Ovary (tissue), 9 donors: ENCODE measurements around the gene CMC1. TPM values are rescaled to one million over a fixed set of nuclear protein-coding genes. Genes with fewer than 3 reads are reported as not detected.

ENCODE experiments used
- DNase-seq, 5 donors: peaks; one replicate each; pipeline ENCODE4 v3.0.0-alpha.2; 2019 to 2020
- H3K27ac ChIP-seq, 2 donors: fragments of 200-600 bp; one replicate each; pipeline versions ENCODE4 v1.5.1 to v1.8.0; 2019 to 2022
- H3K27me3 ChIP-seq: fragments of 200-600 bp; one replicate; pipeline ENCODE4 v1.8.0; 2022
- H3K36me3 ChIP-seq: fragments of 200-600 bp; sonication (generic); one replicate; pipeline ENCODE4 v1.5.1; 2019
- H3K4me1 ChIP-seq: one replicate; pipeline ENCODE4 v1.8.1; 2013; ENCODE audit warnings: mild to moderate bottlenecking, moderate library complexity; ENCODE audit not compliant: insufficient read depth
- H3K4me3 ChIP-seq: fragments of 200-600 bp; sonication (generic); one replicate; pipeline ENCODE4 v1.5.1; 2017
- H3K9me3 ChIP-seq, 2 donors: fragments of 200-600 bp in 1 of 2; sonication (generic) in 1 of 2; one replicate each; pipeline versions ENCODE4 v1.5.1 to v1.8.1; 2013 to 2019; ENCODE audit warnings: mild to moderate bottlenecking in 1 of 2, moderate library complexity in 1 of 2
- EP300 ChIP-seq: sonication (generic); formaldehyde crosslinking; IDR thresholded peaks from one replicate; pipeline ENCODE4 v1.6.1; 2017; ENCODE audit warnings: antibody characterized with exemption
- POLR2A ChIP-seq: fragments of 450-650 bp; IDR thresholded peaks from one replicate; pipeline ENCODE4 v1.6.1; 2017; ENCODE audit warnings: antibody characterized with exemption, mild to moderate bottlenecking, moderate library complexity
- WGBS, 3 donors: extraction: QIAGEN DNeasy Blood & Tissue Kit in 1 of 3; methylation state at CpG; one replicate each; pipeline versions ENCODE4 v1.1.5 to v1.1.7; 2013 to 2017; 5-methylcytosine and 5-hydroxymethylcytosine counted together
- intact Hi-C, 4 donors: fragments of 100-400 bp; cut with DNase I; formaldehyde crosslinking; loops; one replicate each; pipeline versions ENCODE4 v1.11.0 to v1.15.1; 2022 to 2023
- polyA plus RNA-seq, 2 donors: library from polyadenylated mRNA; stranded (reverse); fragments of 200-250 nt in 1 of 2; fragments of 350-450 nt in 1 of 2; fragmentation: Illumina TruSeq in 1 of 2; extraction: RNeasy Lipid Tissue Mini Kit (QIAGEN cat#74804) in 1 of 2; gene quantifications; one replicate each; pipeline ENCODE4 v1.2.3, GENCODE V29; 2013 to 2014
- total RNA-seq, 7 donors: library from RNA; depleted of rRNA in 2 of 7; stranded (reverse); fragments of >200 nt in 2 of 7; fragmentation: NEBNext Ultra II Directional in 3 of 7; extraction: Animal tissue kit (Norgen Biotek cat#: 25700) in 3 of 7; gene quantifications; one replicate each; pipeline versions ENCODE4 v1.1.0 to v1.2.4, GENCODE V29; 2016 to 2023
- TF ChIP-seq, protein P1 (sequence below), 3 donors: fragments of 450-650 bp in 2 of 3; fragments of 200-600 bp in 1 of 3; IDR thresholded peaks; one replicate each; pipeline versions ENCODE4 v1.5.1 to v1.8.0; 2016 to 2022; ENCODE audit warnings: antibody characterized with exemption in 3 of 3, mild to moderate bottlenecking in 1 of 3
- donor health status: DM: no; HTN: no; CAD: no; lungs with moderate emphysema.
- donor health status: DM: no; HTN: no; CAD: no.
- donor health status: Bipolar disorder and iron deficiency.
- donor health status: DM: yes; HTN: yes; CAD: no.
- donor health status: DM: no; HTN: no; CAD: no.
- donor health status: DM: yes; HTN: yes; CAD: no.

CMC1 gene
- total and polyA plus RNA-seq, 9 donors, result 10.3 to 22.2 (median 13.4) TPM

- 90 to 94% (median 91%) methylated on average over 1 of the region's 1 CpG for WGBS, 3 donors
- Histone ChIP-seq H3K27me3 (no peaks in the 10 kb centered on the region), H3K4me3 (no peak overlapping the region)
Observed at GRCh38 chr3:28299705-28300104, 58.3 kb downstream of the CMC1 start.

DNA sequence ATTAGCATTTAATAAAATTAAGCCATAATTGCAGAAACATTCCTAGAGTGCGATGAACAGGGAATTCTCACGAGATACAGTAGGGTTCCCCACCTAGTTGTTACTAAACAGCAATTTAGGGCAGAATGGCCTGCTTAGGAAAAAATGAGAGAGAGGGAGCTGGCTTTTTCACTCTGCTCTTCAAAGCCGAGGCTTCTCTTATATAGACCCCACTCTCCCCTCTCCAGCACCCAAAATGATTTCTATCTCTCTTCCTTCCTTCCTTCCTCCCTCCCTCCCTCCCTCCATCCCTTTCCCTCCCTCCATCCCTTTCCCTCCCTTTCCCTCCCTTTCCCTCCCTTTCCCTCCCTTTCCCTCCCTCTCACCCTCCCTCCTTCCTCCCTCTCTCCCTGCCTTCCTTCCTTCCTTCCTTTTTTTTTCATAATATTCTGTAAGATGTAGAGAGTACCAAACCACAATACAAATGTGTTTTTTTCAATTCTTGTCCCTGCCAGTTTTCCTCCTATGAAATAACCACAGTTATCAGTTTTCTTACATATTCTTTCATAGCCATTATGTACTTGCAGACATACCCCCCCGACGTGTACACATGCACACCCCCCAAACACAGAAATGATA is 59.0 kb downstream of the CMC1 start:
- H3K27me3 ChIP-seq, result no peaks in the 10 kb centered on the region
- no peaks in the 10 kb centered on the region for H3K4me1 ChIP-seq
- H3K36me3 ChIP-seq, result no peaks in the 10 kb centered on the region
- 91 to 92% (median 92%) methylated on average over 5 of the region's 5 CpGs for WGBS, 3 donors
- no peak overlapping the region for H3K4me3 ChIP-seq
- TF ChIP-seq, protein P1, sequence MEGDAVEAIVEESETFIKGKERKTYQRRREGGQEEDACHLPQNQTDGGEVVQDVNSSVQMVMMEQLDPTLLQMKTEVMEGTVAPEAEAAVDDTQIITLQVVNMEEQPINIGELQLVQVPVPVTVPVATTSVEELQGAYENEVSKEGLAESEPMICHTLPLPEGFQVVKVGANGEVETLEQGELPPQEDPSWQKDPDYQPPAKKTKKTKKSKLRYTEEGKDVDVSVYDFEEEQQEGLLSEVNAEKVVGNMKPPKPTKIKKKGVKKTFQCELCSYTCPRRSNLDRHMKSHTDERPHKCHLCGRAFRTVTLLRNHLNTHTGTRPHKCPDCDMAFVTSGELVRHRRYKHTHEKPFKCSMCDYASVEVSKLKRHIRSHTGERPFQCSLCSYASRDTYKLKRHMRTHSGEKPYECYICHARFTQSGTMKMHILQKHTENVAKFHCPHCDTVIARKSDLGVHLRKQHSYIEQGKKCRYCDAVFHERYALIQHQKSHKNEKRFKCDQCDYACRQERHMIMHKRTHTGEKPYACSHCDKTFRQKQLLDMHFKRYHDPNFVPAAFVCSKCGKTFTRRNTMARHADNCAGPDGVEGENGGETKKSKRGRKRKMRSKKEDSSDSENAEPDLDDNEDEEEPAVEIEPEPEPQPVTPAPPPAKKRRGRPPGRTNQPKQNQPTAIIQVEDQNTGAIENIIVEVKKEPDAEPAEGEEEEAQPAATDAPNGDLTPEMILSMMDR (IDR thresholded peaks at IDR 0.05), result no peak
- TF ChIP-seq EP300 (no peak), POLR2A (no peak)
- intact Hi-C loops, result no loop called here
- no peak overlapping the region for H3K27ac ChIP-seq
- no peak for DNase-seq
- no peaks in the 10 kb centered on the region for H3K9me3 ChIP-seq

More at GRCh38 chr3:28299705-28300104, 58.3 kb downstream of the CMC1 start:
- intact Hi-C loops, result no loop called here
- Histone ChIP-seq H3K4me1 (no peaks in the 10 kb centered on the region), H3K9me3 (no peaks in the 10 kb centered on the region), H3K27ac (no peak overlapping the region), H3K36me3 (no peaks in the 10 kb centered on the region)
- TF ChIP-seq, protein P1 (IDR thresholded peaks at IDR 0.05), result no peak
- TF ChIP-seq EP300 (no peak), POLR2A (no peak)
- no peak for DNase-seq

- WGBS, 3 donors, result 89 to 92% (median 89%) methylated on average over 4 of the region's 4 CpGs
- intact Hi-C loops, result no loop called here
Observed at GRCh38 chr3:28301688-28302087, 60.3 kb downstream of the CMC1 start.

GRCh38 chr3:28308196-28308595 is 66.8 kb downstream of the CMC1 start:
- H3K36me3 ChIP-seq, result no peaks in the 10 kb centered on the region
- no peak overlapping the region for H3K4me3 ChIP-seq
- WGBS, 3 donors, result 93 to 95% (median 94%) methylated on average over 3 of the region's 3 CpGs
- H3K27me3 ChIP-seq, result no peaks in the 10 kb centered on the region
- intact Hi-C loops, result no loop called here
- no peaks in the 10 kb centered on the region for H3K4me1 ChIP-seq
- H3K9me3 ChIP-seq, result no peaks in the 10 kb centered on the region
- TF ChIP-seq EP300 (no peak), POLR2A (no peak)
- TF ChIP-seq, protein P1 (IDR thresholded peaks at IDR 0.05), result no peak
- DNase-seq, result no peak
- H3K27ac ChIP-seq, result no peak overlapping the region

More at GRCh38 chr3:28301688-28302087, 60.3 kb downstream of the CMC1 start:
- Histone ChIP-seq H3K27me3 (no peaks in the 10 kb centered on the region), H3K9me3 (no peaks in the 10 kb centered on the region), H3K27ac (no peak overlapping the region), H3K4me3 (no peak overlapping the region), H3K4me1 (no peaks in the 10 kb centered on the region), H3K36me3 (no peaks in the 10 kb centered on the region)
- TF ChIP-seq, protein P1 (IDR thresholded peaks at IDR 0.05), result no peak
- TF ChIP-seq EP300, result no peak
- TF ChIP-seq POLR2A, result no peak
- DNase-seq, result no peak
